Gastrocnemius medialis (tissue), 4 donors: ENCODE data around the gene UBE3C. TPM values are rescaled to one million over a fixed set of nuclear protein-coding genes. Genes with fewer than 3 reads are reported as not detected.

Experiments
- ATAC-seq, 2 donors: fragments of 150-250 bp; one replicate each; pipeline ENCODE4 v1.9.1; 2016
- DNase-seq, 2 donors: peaks; one replicate each; pipeline ENCODE4 v3.0.0-alpha.2; 2019
- H3K27ac ChIP-seq, 4 donors: fragments of 200-600 bp; sonication (generic); 1 replicate in 1 of 4; 2 replicates in 3 of 4; pipeline ENCODE4 v1.5.1; 2016 to 2018; ENCODE audit warnings: mild to moderate bottlenecking in 2 of 4, moderate library complexity in 1 of 4
- H3K27me3 ChIP-seq, 3 donors: fragments of 200-600 bp; sonication (generic) in 2 of 3; 1 replicate in 1 of 3; 2 replicates in 2 of 3; pipeline versions ENCODE4 v1.5.1 to v1.6.0; 2016 to 2019; ENCODE audit warnings: mild to moderate bottlenecking in 1 of 3, moderate library complexity in 1 of 3
- H3K36me3 ChIP-seq, 2 donors: fragments of 200-600 bp; sonication (generic) in 1 of 2; one replicate each; pipeline ENCODE4 v1.5.1; 2017 to 2018
- H3K4me1 ChIP-seq, 2 donors: fragments of 200-600 bp; sonication (generic) in 1 of 2; one replicate each; pipeline ENCODE4 v1.5.1; 2016 to 2017; ENCODE audit warnings: mild to moderate bottlenecking in 2 of 2
- H3K4me3 ChIP-seq, 4 donors: fragments of 200-600 bp; sonication (generic) in 3 of 4; 1 replicate in 1 of 4; 2 replicates in 3 of 4; pipeline ENCODE4 v1.5.1; 2016 to 2019; ENCODE audit warnings: mild to moderate bottlenecking in 2 of 4
- H3K9me3 ChIP-seq, 3 donors: fragments of 200-600 bp; sonication (generic) in 2 of 3; 1 replicate in 1 of 3; 2 replicates in 2 of 3; pipeline ENCODE4 v1.5.1; 2016 to 2019
- POLR2A ChIP-seq, 2 donors: fragments of 450-650 bp; IDR thresholded peaks; one replicate each; pipeline ENCODE4 v1.6.1; 2017; ENCODE audit warnings: antibody characterized with exemption in 2 of 2, mild to moderate bottlenecking in 2 of 2, moderate library complexity in 2 of 2
- in situ Hi-C, 4 donors: fragments of 200-750 bp; cut with MboI; loops; one replicate each; pipeline versions ENCODE4 v1.15.0 to v1.8.0; 2017; ENCODE audit warnings: low sequenced_read_pairs in 4 of 4
- intact Hi-C: fragments of 100-400 bp; cut with DNase I; formaldehyde crosslinking; loops from one replicate; pipeline ENCODE4 v1.15.1; 2023; ENCODE audit warnings: low total_unique reads
- total RNA-seq, 4 donors: library from RNA; depleted of rRNA; stranded (reverse); fragments of >200 nt; gene quantifications; one replicate each; pipeline versions ENCODE4 v1.1.0 to v1.2.3, GENCODE V29; 2016
- TF ChIP-seq, protein P1 (sequence below), 5 experiments: fragments of 450-650 bp in 3 of 5; fragments of 200-600 bp in 2 of 5; sonication (generic) in 2 of 5; IDR thresholded peaks in 4 of 5; conservative IDR thresholded peaks in 1 of 5; 1 replicate in 4 of 5; 2 replicates in 1 of 5; pipeline ENCODE4 v1.5.1; 2016 to 2019; ENCODE audit warnings: antibody characterized with exemption in 5 of 5, mild to moderate bottlenecking in 3 of 5, moderate library complexity in 3 of 5

UBE3C gene
- total RNA-seq, 4 donors from 2014 or later: 64.4 to 123 (median 76.3) TPM

DNA sequence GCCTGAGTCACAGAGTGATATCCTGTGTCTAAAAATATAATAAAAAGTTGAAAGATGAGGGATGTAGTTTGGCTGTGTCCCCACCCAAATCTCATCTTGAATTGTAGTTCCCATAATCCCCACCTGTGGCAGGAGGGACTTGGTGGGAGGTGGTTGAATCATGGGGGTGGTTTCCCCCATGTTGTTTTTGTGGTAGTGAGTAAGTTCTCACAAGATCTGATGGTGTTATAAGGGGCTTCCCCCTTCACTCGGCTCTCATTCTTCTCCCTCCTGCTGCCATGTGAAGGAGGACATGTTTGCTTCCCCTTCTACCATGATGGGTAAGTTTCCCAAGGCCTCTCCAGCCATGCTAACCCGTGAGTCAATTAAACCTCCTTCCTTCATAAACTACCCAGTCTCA, 25.1 kb upstream of the UBE3C start:
- in situ Hi-C loops: no loop called here
- intact Hi-C loops: no loop called here
- TF ChIP-seq, protein P1, sequence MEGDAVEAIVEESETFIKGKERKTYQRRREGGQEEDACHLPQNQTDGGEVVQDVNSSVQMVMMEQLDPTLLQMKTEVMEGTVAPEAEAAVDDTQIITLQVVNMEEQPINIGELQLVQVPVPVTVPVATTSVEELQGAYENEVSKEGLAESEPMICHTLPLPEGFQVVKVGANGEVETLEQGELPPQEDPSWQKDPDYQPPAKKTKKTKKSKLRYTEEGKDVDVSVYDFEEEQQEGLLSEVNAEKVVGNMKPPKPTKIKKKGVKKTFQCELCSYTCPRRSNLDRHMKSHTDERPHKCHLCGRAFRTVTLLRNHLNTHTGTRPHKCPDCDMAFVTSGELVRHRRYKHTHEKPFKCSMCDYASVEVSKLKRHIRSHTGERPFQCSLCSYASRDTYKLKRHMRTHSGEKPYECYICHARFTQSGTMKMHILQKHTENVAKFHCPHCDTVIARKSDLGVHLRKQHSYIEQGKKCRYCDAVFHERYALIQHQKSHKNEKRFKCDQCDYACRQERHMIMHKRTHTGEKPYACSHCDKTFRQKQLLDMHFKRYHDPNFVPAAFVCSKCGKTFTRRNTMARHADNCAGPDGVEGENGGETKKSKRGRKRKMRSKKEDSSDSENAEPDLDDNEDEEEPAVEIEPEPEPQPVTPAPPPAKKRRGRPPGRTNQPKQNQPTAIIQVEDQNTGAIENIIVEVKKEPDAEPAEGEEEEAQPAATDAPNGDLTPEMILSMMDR (IDR thresholded peaks at IDR 0.05 in 4 of 5, conservative IDR thresholded peaks at IDR 0.05 in 1 of 5): no peak
- TF ChIP-seq POLR2A (IDR thresholded peaks at IDR 0.05): no peak

DNA sequence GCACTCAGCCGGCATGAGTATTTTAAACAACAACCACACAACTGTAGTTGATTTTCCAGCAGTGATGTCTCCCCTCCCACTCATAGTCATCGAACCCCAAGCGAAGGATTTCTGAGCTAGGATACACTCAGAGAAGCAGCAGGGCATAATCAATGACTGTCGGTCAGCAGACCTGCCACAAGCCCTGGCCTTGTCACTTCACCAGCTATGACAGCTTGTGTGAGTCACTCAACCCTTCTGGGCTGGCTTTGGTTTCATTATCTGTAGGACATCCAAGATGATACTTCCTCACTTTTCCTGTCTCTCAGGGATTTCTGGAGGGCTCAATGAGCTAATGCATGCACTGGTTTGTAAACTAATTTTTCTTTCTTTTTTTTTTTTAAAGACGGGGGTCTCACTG, 22.0 kb upstream of the UBE3C start:
- DNase-seq (no peak), ATAC-seq (no peak)
- in situ Hi-C loops (no loop called here), intact Hi-C loops (no loop called here)
- Histone ChIP-seq H3K27me3 (peaks cover 0 to 5% (median 0%) of the 10 kb centered on the region in 3 donors), H3K36me3 (no peaks in the 10 kb centered on the region), H3K27ac (no peak overlapping the region), H3K4me3 (no peak overlapping the region), H3K9me3 (no peaks in the 10 kb centered on the region), H3K4me1 (no peaks in the 10 kb centered on the region)
- TF ChIP-seq POLR2A (IDR thresholded peaks at IDR 0.05): no peak
- TF ChIP-seq, protein P1 (IDR thresholded peaks at IDR 0.05 in 4 of 5, conservative IDR thresholded peaks at IDR 0.05 in 1 of 5): no peak

More for the DNA sequence above, 25.1 kb upstream of the UBE3C start:
- Histone ChIP-seq H3K27me3 (peaks cover 0 to 5% (median 0%) of the 10 kb centered on the region in 3 donors), H3K36me3 (no peaks in the 10 kb centered on the region), H3K9me3 (no peaks in the 10 kb centered on the region), H3K4me1 (no peaks in the 10 kb centered on the region), H3K4me3 (no peak overlapping the region), H3K27ac (no peak overlapping the region)
- DNase-seq: no peak
- ATAC-seq: no peak

DNA sequence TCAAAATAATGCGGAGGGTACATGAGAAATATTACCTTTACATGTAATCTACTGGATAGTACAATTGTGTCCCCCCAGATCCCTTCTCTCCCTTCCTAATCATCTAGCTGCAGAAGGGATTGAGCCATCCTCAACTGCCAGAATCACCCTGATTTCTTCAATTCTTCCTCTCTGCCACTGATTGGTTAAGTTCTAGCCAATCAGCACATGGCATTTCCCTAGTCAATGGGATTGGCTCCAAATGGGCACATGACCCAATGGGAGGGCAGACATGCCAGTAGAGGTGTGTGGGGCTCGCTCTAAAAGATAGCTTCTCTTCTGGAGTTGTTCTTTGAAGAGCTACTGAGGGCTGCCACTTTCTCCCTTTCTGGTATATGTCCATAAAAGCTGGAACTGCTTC, 20.9 kb upstream of the UBE3C start:
- in situ Hi-C loops: no loop called here
- H3K27me3 ChIP-seq: no peaks in the 10 kb centered on the region
- no peak for TF ChIP-seq POLR2A (IDR thresholded peaks at IDR 0.05)
- TF ChIP-seq, protein P1 (IDR thresholded peaks at IDR 0.05 in 4 of 5, conservative IDR thresholded peaks at IDR 0.05 in 1 of 5): no peak
- H3K4me1 ChIP-seq: no peaks in the 10 kb centered on the region
- H3K27ac ChIP-seq: no peak overlapping the region
- ATAC-seq: no peak
- H3K4me3 ChIP-seq: no peak overlapping the region
- DNase-seq: no peak
- H3K9me3 ChIP-seq: no peaks in the 10 kb centered on the region
- H3K36me3 ChIP-seq: no peaks in the 10 kb centered on the region
- intact Hi-C loops: no loop called here

DNA sequence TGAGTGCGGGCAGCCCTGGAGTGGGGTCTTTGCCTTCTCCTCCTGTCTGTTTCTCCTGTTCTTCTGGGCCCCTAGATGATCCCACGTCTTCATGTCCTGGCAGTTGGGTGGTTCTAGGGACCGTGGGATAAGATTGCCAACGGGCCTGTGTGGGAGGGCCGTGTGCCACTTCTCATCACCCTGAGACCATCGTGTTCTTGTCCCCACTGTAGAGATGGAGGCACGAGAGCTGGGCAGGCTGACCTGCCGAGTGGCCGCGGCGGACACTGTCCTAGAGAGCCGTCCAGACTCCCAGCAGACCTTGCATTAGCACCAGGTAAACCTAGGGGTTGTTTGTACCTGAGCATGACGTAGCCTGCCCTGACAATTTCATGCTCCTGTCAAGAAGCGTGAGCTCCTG, 18.5 kb upstream of the UBE3C start:
- no peak overlapping the region for H3K27ac ChIP-seq
- in situ Hi-C loops (no loop called here), intact Hi-C loops (no loop called here)
- no peaks in the 10 kb centered on the region for H3K9me3 ChIP-seq
- no peaks in the 10 kb centered on the region for H3K36me3 ChIP-seq
- H3K27me3 ChIP-seq: no peaks in the 10 kb centered on the region
- H3K4me3 ChIP-seq: no peak overlapping the region
- no peak for DNase-seq
- TF ChIP-seq, protein P1 (IDR thresholded peaks at IDR 0.05 in 4 of 5, conservative IDR thresholded peaks at IDR 0.05 in 1 of 5): no peak
- TF ChIP-seq POLR2A (IDR thresholded peaks at IDR 0.05): no peak
- no peaks in the 10 kb centered on the region for H3K4me1 ChIP-seq
- ATAC-seq: no peak

DNA sequence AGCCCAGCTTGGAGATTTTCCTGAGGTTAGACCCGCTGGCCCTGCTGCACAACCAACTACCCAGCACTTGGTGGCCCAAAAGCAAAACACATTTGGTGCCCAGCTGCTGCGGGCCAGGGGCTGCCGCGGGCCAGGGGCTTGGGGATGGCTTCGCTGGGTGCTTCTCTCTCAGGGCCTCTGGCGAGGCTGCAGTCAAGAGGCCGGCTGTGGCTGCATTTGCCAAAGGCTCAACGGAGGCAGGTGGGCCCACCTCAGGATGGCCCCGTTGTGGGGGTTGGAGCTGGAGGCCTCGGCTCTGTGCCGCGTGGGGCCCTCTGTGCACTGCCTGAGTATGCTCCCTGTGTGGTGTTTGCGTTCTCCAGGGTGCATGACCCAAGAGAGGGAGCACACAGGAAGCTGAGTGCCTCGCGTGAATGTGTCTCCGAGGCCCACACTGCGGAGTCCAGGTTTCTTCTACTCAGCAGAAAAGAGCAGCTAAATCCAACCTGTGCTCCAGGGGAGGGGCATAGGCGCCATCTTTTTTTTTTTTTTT, 17.5 kb upstream of the UBE3C start:
- Histone ChIP-seq H3K36me3 (no peaks in the 10 kb centered on the region), H3K4me1 (no peaks in the 10 kb centered on the region), H3K9me3 (no peaks in the 10 kb centered on the region), H3K4me3 (no peak overlapping the region), H3K27ac (no peak overlapping the region), H3K27me3 (no peaks in the 10 kb centered on the region)
- ATAC-seq (no peak), DNase-seq (no peak)
- in situ Hi-C loops: no loop called here
- TF ChIP-seq, protein P1 (IDR thresholded peaks at IDR 0.05 in 4 of 5, conservative IDR thresholded peaks at IDR 0.05 in 1 of 5): no peak
- TF ChIP-seq POLR2A (IDR thresholded peaks at IDR 0.05): no peak
- intact Hi-C loops: no loop called here
